ENCODE data around the gene LY9.

DNA sequence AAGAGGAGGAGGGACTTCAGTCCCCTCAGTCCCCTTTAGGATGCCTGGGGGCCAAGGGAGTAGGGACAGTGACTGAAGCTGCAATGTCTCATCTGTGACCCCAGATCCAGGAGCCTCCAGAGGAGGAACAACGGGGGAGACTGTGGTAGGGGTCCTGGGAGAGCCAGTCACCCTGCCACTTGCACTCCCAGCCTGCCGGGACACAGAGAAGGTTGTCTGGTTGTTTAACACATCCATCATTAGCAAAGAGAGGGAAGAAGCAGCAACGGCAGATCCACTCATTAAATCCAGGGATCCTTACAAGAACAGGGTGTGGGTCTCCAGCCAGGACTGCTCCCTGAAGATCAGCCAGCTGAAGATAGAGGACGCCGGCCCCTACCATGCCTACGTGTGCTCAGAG lies 18.3 kb downstream of the LY9 start:
- TF ChIP-seq EZH2 (IDR thresholded peaks at IDR 0.05; ENCODE audit: insufficient read depth, poor library complexity, severe bottlenecking) (no peak), EZH2phosphoT487 (IDR thresholded peaks at IDR 0.05; ENCODE audit: insufficient read depth, low read depth) (no peak)
